Ishikawa (cell line): ENCODE results near the gene HSD17B13.

Experiments used
- CREB1 ChIP-seq: IDR thresholded peaks from 2 replicates; pipeline ENCODE4 v1.6.1; 2012; ENCODE audit warnings: low read depth
- EGR1 ChIP-seq: IDR thresholded peaks from 2 replicates; pipeline ENCODE4 v1.6.1; 2012
- EP300 ChIP-seq: IDR thresholded peaks from 2 replicates; pipeline ENCODE4 v1.6.1; 2012; ENCODE audit warnings: borderline replicate concordance
- MAX ChIP-seq: IDR thresholded peaks from 2 replicates; pipeline ENCODE4 v1.6.1; 2012
- NFIC ChIP-seq: IDR thresholded peaks from 2 replicates; pipeline ENCODE4 v1.6.1; 2012
- RAD21 ChIP-seq: IDR thresholded peaks from 2 replicates; pipeline ENCODE4 v1.6.1; 2012; ENCODE audit warnings: low read depth
- REST ChIP-seq: IDR thresholded peaks from 2 replicates; pipeline ENCODE4 v1.6.1; 2012; ENCODE audit warnings: low read depth, mild to moderate bottlenecking
- TAF1 ChIP-seq: IDR thresholded peaks from 2 replicates; pipeline ENCODE4 v1.6.1; 2012; ENCODE audit warnings: low read depth, mild to moderate bottlenecking
- TCF12 ChIP-seq: IDR thresholded peaks from 2 replicates; pipeline ENCODE4 v1.6.1; 2012; ENCODE audit warnings: low read depth
- TEAD4 ChIP-seq: IDR thresholded peaks from 2 replicates; pipeline ENCODE4 v1.6.1; 2012
- USF1 ChIP-seq: IDR thresholded peaks from 2 replicates; pipeline ENCODE4 v1.6.1; 2012
- YY1 ChIP-seq: IDR thresholded peaks from 2 replicates; pipeline ENCODE4 v1.6.1; 2012; ENCODE audit warnings: low read depth

- TF ChIP-seq EP300 (no peak), TAF1 (no peak), CREB1 (no peak), TEAD4 (no peak), MAX (no peak), RAD21 (no peak), EGR1 (no peak), USF1 (no peak), YY1 (no peak), REST (no peak), TCF12 (no peak), NFIC (no peak)
Measured at GRCh38 chr4:87286970-87287369, 35.7 kb downstream of the HSD17B13 start.
